ENCODE data around the gene MRPS2.

Gene MRPS2

DNA sequence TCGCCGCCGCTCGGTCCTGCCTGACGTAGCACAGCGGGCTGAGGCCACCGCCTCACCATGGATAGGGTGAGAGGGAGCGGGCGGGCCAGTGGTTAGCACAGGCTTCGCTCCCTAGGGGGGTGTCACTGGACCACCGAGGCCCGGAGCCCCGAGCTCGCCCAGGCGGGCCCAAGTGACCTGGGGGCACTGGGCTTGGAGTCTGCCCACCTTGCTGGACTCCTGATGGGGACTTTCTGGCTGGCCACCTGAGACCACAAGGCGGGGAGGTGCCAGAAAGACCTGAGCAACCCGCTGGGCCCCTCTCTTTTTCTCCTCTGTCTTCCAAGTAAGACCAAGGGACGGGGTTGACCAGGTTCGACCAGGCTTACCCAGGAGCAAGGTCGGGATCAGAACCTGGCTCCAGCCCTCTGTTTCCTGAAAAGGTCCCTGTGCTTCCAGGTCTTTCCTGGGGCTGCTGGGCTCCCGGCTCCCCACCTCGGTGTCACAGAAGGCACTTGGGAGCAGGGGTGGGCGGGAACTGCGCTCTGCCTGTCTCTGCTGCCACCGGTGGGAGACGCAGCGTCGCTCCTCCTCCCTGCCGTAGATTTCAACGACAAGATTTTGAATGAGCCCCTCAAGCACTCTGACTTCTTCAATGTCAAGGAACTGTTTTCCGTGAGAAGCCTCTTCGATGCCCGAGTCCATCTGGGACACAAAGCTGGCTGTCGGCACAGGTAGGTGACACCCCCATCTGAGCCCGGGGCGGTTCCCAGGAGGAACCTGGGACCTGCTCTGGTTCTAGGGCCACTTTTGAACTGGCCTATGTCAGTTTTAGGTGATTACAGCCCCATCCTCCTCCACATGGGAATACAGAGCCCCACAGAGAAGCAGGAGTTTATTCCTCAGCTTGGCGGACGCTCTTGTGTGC lies 1.0 kb downstream of the MRPS2 start:
- TF ChIP-seq, protein P1, sequence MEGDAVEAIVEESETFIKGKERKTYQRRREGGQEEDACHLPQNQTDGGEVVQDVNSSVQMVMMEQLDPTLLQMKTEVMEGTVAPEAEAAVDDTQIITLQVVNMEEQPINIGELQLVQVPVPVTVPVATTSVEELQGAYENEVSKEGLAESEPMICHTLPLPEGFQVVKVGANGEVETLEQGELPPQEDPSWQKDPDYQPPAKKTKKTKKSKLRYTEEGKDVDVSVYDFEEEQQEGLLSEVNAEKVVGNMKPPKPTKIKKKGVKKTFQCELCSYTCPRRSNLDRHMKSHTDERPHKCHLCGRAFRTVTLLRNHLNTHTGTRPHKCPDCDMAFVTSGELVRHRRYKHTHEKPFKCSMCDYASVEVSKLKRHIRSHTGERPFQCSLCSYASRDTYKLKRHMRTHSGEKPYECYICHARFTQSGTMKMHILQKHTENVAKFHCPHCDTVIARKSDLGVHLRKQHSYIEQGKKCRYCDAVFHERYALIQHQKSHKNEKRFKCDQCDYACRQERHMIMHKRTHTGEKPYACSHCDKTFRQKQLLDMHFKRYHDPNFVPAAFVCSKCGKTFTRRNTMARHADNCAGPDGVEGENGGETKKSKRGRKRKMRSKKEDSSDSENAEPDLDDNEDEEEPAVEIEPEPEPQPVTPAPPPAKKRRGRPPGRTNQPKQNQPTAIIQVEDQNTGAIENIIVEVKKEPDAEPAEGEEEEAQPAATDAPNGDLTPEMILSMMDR (IDR thresholded peaks at IDR 0.05), result no peak
- H3K4me3 ChIP-seq, result peak overlapping the region; percentile 76 to 92
- H3K36me3 ChIP-seq, result peaks cover 13 to 40% (median 32%) of the 10 kb centered on the region in 3 donors
- DNase-seq, result peak; percentile 36 to 68
- intact Hi-C loops (cut with DNase I; ENCODE audit: low total_unique reads), result no loop called here
- H3K4me1 ChIP-seq, result peaks cover 3 to 35% (median 20%) of the 10 kb centered on the region in 4 donors
- H3K9me3 ChIP-seq, result no peaks in the 10 kb centered on the region
- H3K27ac ChIP-seq, result peak overlapping the region; percentile 76 to 81
- H3K27me3 ChIP-seq, result no peaks in the 10 kb centered on the region

DNA sequence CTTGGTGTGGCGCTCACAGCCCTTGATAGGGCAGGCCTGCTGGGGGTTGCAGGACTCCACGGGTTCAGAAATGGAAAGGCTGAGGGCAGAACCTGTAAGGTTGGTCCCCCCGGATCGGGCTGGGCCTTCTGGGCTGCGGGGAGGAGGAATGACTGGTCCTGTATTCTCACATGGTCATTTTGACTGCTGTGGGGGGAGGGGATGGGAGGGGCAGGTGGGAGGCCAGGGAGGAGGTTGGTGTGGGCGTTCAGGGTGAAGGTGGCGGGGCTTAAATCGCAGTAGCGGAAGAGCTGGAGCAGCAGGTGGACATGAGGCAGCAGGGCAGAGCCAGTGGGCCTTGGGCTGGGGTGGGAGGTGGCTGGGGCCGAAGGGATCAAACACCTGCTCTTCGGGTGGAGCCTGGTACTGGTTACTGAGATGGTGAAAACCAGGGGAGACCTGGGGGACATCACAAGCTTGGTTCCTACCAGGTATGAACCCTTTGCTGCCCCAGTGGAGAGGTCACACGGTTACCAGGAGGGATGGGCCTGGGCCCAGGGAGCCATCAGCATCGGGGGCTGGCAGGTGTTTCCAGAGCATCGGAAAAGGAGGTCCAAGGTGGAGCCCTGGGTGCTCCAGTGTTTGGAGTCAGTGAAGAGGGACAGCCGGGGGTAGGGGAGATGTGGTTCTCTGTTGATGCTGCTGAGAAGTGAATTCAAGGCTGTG lies 1.8 kb downstream of the MRPS2 start:
- TF ChIP-seq, protein P1 (IDR thresholded peaks at IDR 0.05), result no peak
- Histone ChIP-seq H3K27me3 (no peaks in the 10 kb centered on the region), H3K36me3 (peaks cover 13 to 40% (median 32%) of the 10 kb centered on the region in 3 donors), H3K9me3 (no peaks in the 10 kb centered on the region), H3K4me3 (peak overlapping the region in 1 of 2 donors; percentile 92), H3K27ac (no peak overlapping the region), H3K4me1 (peaks cover 3 to 35% (median 20%) of the 10 kb centered on the region in 4 donors)
- intact Hi-C loops (cut with DNase I; ENCODE audit: low total_unique reads), result no loop called here
- peak in 1 of 2 donors; percentile 61 for DNase-seq

DNA sequence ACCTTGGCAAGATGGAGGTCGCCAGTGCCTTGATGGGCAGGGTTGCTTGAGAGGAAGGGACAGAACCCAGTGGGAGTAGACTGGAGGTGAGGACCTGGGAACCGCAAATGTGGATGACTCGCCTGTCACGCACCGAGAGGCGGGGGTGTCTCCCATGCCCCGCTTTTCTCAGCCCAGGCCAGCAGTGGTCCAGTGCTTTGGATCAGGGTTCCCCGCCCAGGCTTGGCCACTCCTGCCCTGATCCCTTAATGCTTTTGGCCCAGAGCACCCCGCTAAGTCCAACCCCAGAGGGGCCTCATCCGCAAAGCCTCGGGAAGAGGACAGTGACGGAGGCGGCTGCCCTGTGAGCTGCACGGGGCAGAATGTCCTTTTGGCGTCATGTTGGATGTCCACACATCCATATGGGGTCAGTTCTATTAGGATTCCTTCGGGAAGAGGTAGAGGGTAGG lies 2.4 kb downstream of the MRPS2 start:
- intact Hi-C loops (cut with DNase I; ENCODE audit: low total_unique reads), result no loop called here
- TF ChIP-seq, protein P1 (IDR thresholded peaks at IDR 0.05), result no peak
- peaks cover 13 to 40% (median 32%) of the 10 kb centered on the region in 3 donors for H3K36me3 ChIP-seq
- no peaks in the 10 kb centered on the region for H3K27me3 ChIP-seq
- peaks cover 3 to 35% (median 20%) of the 10 kb centered on the region in 4 donors for H3K4me1 ChIP-seq
- no peak overlapping the region for H3K4me3 ChIP-seq
- DNase-seq, result peak in 1 of 2 donors; percentile 58
- no peaks in the 10 kb centered on the region for H3K9me3 ChIP-seq
- H3K27ac ChIP-seq, result no peak overlapping the region

DNA sequence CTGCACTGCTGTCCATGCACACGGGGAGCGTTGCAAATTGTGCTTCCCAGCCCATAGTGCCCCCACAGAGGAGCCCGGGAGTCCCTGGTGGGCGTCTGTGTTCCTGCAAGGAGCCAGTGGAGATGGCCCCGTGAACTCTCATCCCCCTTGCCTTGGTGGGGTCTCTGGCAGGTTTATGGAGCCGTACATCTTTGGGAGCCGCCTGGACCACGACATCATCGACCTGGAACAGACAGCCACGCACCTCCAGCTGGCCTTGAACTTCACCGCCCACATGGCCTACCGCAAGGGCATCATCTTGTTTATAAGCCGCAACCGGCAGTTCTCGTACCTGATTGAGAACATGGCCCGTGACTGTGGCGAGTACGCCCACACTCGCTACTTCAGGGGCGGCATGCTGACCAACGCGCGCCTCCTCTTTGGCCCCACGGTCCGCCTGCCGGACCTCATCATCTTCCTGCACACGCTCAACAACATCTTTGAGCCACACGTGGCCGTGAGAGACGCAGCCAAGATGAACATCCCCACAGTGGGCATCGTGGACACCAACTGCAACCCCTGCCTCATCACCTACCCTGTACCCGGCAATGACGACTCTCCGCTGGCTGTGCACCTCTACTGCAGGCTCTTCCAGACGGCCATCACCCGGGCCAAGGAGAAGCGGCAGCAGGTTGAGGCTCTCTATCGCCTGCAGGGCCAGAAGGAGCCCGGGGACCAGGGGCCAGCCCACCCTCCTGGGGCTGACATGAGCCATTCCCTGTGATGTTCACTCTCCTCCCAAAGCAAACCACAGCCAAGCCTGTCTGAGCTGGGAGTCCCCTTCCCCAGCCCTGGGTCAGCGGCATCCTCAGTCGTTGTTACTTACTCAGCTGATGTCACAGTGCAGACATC lies 3.1 kb downstream of the MRPS2 start:
- intact Hi-C loops (cut with DNase I; ENCODE audit: low total_unique reads), result no loop called here
- Histone ChIP-seq H3K9me3 (peaks cover 0 to 6% (median under 1%) of the 10 kb centered on the region in 3 donors), H3K27me3 (no peaks in the 10 kb centered on the region), H3K4me3 (no peak overlapping the region), H3K27ac (no peak overlapping the region), H3K36me3 (peaks cover 13 to 40% (median 32%) of the 10 kb centered on the region in 3 donors), H3K4me1 (peaks cover 3 to 35% (median 20%) of the 10 kb centered on the region in 4 donors)
- TF ChIP-seq, protein P1 (IDR thresholded peaks at IDR 0.05), result no peak
- DNase-seq, result peak in 1 of 2 donors; percentile 57
